GM21360 (cell line): ENCODE measurements around the gene GYS2.
A peak's percentile ranks its signal among the peaks of the same experiment; 100 is the strongest.
"Not testable (repeated sequence)": the region's sequence is repeated elsewhere in the genome, so short reads cannot be mapped to it uniquely, and the experiment has no call there.

ENCODE experiments used
- ATAC-seq: cut with Tn5 transposase; IDR thresholded peaks from one replicate; pipeline ENCODE4 v1.9.1; 2021; ENCODE audit warnings: mild to moderate bottlenecking, moderate library complexity; ENCODE audit not compliant: unreplicated experiment

Gene GYS2

GRCh38 chr12:21606175-21606574, 1.5 kb upstream of the GYS2 start:
- no peak for ATAC-seq

GRCh38 chr12:21602774-21603173, 1.9 kb downstream of the GYS2 start:
- ATAC-seq: no peak

GRCh38 chr12:21600196-21600595, 4.5 kb downstream of the GYS2 start:
- ATAC-seq: no peak

- peak; percentile 92 for ATAC-seq
Observed at GRCh38 chr12:21599143-21599999, 5.3 kb downstream of the GYS2 start.

DNA sequence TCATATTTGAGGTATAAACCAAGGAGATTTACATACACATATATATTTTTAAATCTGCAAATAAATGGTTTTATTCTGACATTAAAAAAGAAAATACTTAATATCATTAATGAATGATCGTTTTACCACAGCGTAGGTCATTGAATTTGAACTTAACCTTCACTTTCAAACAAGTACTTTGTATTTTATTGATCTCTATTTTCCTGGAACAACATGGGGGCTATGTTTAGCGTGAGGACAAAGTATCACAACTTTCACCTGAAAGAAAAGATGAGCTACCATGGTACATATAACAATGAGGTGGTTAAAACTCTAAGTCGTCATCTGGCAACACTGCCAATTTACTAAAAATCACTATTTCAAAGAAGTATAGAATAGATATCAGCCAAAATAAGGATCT, 6.0 kb downstream of the GYS2 start:
- no peak for ATAC-seq

DNA sequence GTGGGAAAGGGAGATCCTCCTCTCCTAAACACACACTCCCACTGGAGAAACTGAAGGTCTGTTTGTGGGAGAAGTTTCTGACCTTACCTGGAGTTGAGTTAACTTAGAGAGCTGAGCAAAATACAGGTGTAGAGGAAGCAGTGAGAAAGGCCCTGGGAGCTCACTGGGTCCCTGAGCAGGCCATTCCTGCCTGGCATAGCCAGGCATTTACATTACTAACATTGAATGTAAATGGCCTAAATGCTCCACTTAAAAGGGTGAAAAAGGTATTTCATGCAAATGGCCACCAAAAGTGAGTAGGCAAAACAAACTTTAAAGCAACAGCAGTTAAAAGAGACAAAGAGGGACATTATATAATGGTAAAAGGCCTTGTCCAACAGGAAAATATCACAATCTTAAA, 9.3 kb downstream of the GYS2 start:
- ATAC-seq: not testable (repeated sequence)

GRCh38 chr12:21585485-21585884, 19.2 kb downstream of the GYS2 start:
- ATAC-seq: no peak

GRCh38 chr12:21584403-21585182, 20.1 kb downstream of the GYS2 start:
- ATAC-seq: not testable (repeated sequence)

GRCh38 chr12:21583587-21583986, 21.1 kb downstream of the GYS2 start:
- ATAC-seq: no peak

DNA sequence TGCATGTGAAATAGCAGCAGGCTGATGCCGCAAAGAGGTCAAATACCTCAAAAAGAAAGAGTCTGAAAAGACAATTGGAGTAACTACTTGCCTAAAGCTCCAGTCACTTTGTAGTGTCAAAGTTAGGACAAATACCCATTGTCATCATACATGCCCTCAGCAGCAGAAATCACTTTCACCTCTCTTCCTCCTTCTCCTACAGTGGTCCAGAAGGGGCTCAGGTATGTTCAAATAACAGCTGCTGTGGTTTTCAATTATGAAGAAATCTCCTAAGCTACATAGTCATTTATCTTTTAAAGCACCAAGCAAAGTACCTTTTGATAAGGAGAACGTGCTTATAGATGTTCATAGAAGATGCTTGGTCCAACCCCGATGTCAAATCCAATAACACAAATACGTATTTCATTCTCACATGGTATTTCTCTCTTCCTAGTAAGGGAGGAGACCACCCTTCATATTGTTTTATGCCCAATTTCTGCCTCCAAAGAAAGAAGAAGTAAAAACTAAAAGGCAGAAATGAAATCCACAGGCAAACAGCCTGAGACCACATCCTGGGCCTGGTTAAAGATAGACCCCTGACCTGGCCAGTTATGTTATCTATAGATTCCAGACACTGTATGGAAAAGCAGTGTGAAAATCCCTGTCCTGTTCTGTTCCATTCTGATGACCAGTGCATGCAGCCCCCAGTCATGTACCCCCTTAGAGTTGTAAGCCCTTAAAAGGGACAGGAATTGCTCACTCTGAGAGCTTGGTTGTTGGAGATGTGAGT, 23.7 kb downstream of the GYS2 start:
- ATAC-seq: no peak

GRCh38 chr12:21577516-21577915, 27.1 kb downstream of the GYS2 start:
- no peak for ATAC-seq

- no peak for ATAC-seq
Observed at GRCh38 chr12:21576431-21576830, 28.2 kb downstream of the GYS2 start.

DNA sequence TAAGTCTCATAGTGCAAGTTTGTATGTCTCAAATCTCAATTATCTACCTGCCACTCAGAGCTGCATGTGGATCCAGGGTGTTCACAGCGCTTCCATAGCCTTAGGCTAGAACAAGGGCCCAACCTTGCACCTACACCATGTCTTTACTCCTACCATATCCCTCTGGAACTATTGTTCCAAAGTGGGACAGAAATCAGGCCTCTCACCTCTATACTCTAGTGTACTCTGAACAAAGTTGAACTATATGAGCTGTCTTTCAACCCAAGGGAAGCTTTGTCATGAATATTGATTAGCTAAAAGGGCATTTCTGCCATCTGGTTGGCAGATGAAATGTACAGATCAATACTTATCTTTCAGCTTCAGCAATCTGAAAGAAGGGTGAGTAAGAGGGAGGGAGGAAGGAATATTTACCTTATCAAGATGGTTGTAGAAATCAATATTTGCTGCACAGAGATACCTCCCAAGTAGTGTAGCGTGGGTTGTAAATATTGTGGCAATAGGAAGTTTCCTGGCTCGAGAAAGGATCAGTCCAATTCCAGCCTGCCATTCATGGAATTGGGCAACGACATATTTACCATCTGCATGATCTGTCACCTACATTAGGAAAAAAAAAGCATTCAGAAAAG, 30.8 kb downstream of the GYS2 start:
- ATAC-seq: no peak

DNA sequence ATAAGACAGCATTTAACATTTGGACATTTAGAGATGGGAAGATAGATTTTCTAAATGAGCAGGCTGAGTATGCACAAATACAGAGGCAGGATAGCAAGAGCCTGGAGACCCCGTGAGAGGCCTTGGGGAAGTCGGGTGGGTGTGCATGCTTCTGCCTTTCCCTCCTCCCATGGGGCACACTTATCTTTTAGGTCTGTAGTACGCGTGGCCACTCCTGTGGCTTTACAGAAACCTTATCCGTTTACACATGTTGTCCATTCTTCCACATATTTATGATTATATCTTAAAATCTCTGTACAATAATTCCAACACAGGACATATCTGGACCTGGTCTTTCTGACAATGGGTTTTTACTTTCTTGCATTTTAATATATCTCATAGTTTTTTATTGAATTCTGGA, 33.6 kb downstream of the GYS2 start:
- ATAC-seq: no peak

- no peak for ATAC-seq
Observed at GRCh38 chr12:21568115-21568514, 36.5 kb downstream of the GYS2 start.

DNA sequence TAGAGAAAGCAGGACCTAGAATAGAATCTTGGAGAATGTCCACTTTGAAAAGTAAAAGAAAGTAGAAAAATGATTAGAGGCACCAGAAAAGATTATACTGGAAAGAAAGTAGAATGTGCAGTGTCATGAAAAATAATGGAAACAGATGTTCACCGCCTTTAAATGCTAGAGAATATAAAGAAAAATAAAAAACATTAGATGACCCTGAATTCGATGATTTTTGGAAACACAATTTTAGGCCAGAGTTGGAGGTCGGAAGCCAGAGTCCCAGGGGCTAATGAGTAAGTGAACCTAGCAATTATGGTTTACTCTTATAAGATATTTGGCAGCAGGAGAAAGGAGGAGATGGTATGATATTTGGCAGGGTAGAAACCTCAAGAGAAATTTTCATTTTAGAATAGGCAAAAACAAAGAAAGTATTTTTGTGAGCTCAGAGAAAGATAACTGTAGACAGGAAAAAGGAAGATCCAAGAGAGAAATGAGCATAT, 37.7 kb downstream of the GYS2 start:
- no peak for ATAC-seq

- ATAC-seq: no peak
Observed at GRCh38 chr12:21566223-21566906, 38.3 kb downstream of the GYS2 start.

DNA sequence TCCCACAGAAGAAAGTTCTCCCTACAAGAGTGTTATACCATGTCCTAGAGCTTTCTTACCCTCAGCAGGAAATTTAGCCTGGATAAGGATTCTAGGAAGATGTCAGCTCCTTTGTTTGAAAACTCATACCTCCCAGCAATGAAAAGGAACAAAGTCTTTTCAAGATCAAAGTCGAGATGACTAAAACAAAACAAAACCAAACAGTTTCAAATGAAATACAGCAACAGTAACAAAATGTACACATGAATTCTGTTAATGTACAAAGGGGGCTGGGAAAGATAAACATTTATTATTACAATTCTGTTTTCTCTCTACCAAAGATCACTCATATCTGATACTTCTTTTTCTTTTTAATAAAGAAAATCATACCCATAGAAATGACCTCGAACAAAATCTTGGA, 41.8 kb downstream of the GYS2 start:
- no peak for ATAC-seq

- no peak for ATAC-seq
Observed at GRCh38 chr12:21561158-21561557, 43.5 kb downstream of the GYS2 start.

- no peak for ATAC-seq
Observed at GRCh38 chr12:21559855-21560569, 44.6 kb downstream of the GYS2 start.
